ENCODE results near the gene APRT.
"Not testable (repeated sequence)": the region's sequence is repeated elsewhere in the genome, so short reads cannot be mapped to it uniquely, and the experiment has no call there.

Gene APRT

GRCh38 chr16:88793251-88793954 is 18.3 kb downstream of the APRT start:
- no peak for TF ChIP-seq POLR2A (IDR thresholded peaks at IDR 0.05; ENCODE audit: low read depth, low read length)
- TF ChIP-seq TAF1 (IDR thresholded peaks at IDR 0.05; ENCODE audit: low read depth, low read length), result no peak
- TF ChIP-seq POU2F2 (IDR thresholded peaks at IDR 0.05; ENCODE audit: low read depth, low read length), result no peak
- no peak for TF ChIP-seq POLR2AphosphoS5 (IDR thresholded peaks at IDR 0.05; ENCODE audit: low read depth, low read length)
- no peak for TF ChIP-seq SPI1 (IDR thresholded peaks at IDR 0.05; ENCODE audit: low read depth, low read length)
- TF ChIP-seq PAX5 (IDR thresholded peaks at IDR 0.05; ENCODE audit: insufficient read depth, low read length, severe bottlenecking), result no peak
- peak; percentile 84 for FAIRE-seq
- no peak for DNase-seq (ENCODE audit: insufficient read length, low spot score)

GRCh38 chr16:88792668-88793250 is 19.0 kb downstream of the APRT start:
- DNase-seq (ENCODE audit: insufficient read length, low spot score) (no peak), FAIRE-seq (no peak)
- no peak for TF ChIP-seq POLR2A (IDR thresholded peaks at IDR 0.05; ENCODE audit: low read depth, low read length)
- no peak for TF ChIP-seq TAF1 (IDR thresholded peaks at IDR 0.05; ENCODE audit: low read depth, low read length)
- no peak for TF ChIP-seq POU2F2 (IDR thresholded peaks at IDR 0.05; ENCODE audit: low read depth, low read length)
- no peak for TF ChIP-seq PAX5 (IDR thresholded peaks at IDR 0.05; ENCODE audit: insufficient read depth, low read length, severe bottlenecking)
- TF ChIP-seq POLR2AphosphoS5 (IDR thresholded peaks at IDR 0.05; ENCODE audit: low read depth, low read length), result no peak
- no peak for TF ChIP-seq SPI1 (IDR thresholded peaks at IDR 0.05; ENCODE audit: low read depth, low read length)

- no peak for FAIRE-seq
- no peak for TF ChIP-seq TAF1 (IDR thresholded peaks at IDR 0.05; ENCODE audit: low read depth, low read length)
- TF ChIP-seq SPI1 (IDR thresholded peaks at IDR 0.05; ENCODE audit: low read depth, low read length), result no peak
- TF ChIP-seq PAX5 (IDR thresholded peaks at IDR 0.05; ENCODE audit: insufficient read depth, low read length, severe bottlenecking), result no peak
- TF ChIP-seq POLR2AphosphoS5 (IDR thresholded peaks at IDR 0.05; ENCODE audit: low read depth, low read length), result no peak
- no peak for TF ChIP-seq POU2F2 (IDR thresholded peaks at IDR 0.05; ENCODE audit: low read depth, low read length)
- TF ChIP-seq POLR2A (IDR thresholded peaks at IDR 0.05; ENCODE audit: low read depth, low read length), result no peak
Measured at GRCh38 chr16:88792078-88792550, 19.6 kb downstream of the APRT start.

GRCh38 chr16:88790312-88791211 is 21.2 kb downstream of the APRT start:
- no peak for TF ChIP-seq POLR2AphosphoS5 (IDR thresholded peaks at IDR 0.05; ENCODE audit: low read depth, low read length)
- TF ChIP-seq TAF1 (IDR thresholded peaks at IDR 0.05; ENCODE audit: low read depth, low read length), result no peak
- TF ChIP-seq POU2F2 (IDR thresholded peaks at IDR 0.05; ENCODE audit: low read depth, low read length), result no peak
- no peak for TF ChIP-seq PAX5 (IDR thresholded peaks at IDR 0.05; ENCODE audit: insufficient read depth, low read length, severe bottlenecking)
- no peak for TF ChIP-seq SPI1 (IDR thresholded peaks at IDR 0.05; ENCODE audit: low read depth, low read length)
- no peak for TF ChIP-seq POLR2A (IDR thresholded peaks at IDR 0.05; ENCODE audit: low read depth, low read length)
- FAIRE-seq, result peak; percentile 62
- DNase-seq (ENCODE audit: insufficient read length, low spot score), result no peak

More at GRCh38 chr16:88792078-88792550, 19.6 kb downstream of the APRT start:
- DNase-seq (ENCODE audit: insufficient read length, low spot score), result no peak

GRCh38 chr16:88789594-88789993 is 22.1 kb downstream of the APRT start:
- TF ChIP-seq PAX5 (IDR thresholded peaks at IDR 0.05; ENCODE audit: insufficient read depth, low read length, severe bottlenecking) (no peak), TAF1 (IDR thresholded peaks at IDR 0.05; ENCODE audit: low read depth, low read length) (no peak), POU2F2 (IDR thresholded peaks at IDR 0.05; ENCODE audit: low read depth, low read length) (no peak), SPI1 (IDR thresholded peaks at IDR 0.05; ENCODE audit: low read depth, low read length) (peak; percentile 49), POLR2AphosphoS5 (IDR thresholded peaks at IDR 0.05; ENCODE audit: low read depth, low read length) (no peak), POLR2A (IDR thresholded peaks at IDR 0.05; ENCODE audit: low read depth, low read length) (no peak)
- FAIRE-seq (no peak), DNase-seq (ENCODE audit: insufficient read length, low spot score) (no peak)

GRCh38 chr16:88788749-88789148 is 23.0 kb downstream of the APRT start:
- FAIRE-seq, result not testable (repeated sequence)

GRCh38 chr16:88787579-88788314 is 24.0 kb downstream of the APRT start:
- DNase-seq (ENCODE audit: insufficient read length, low spot score), result no peak
- no peak for FAIRE-seq
- TF ChIP-seq SPI1 (IDR thresholded peaks at IDR 0.05; ENCODE audit: low read depth, low read length), result no peak
- TF ChIP-seq PAX5 (IDR thresholded peaks at IDR 0.05; ENCODE audit: insufficient read depth, low read length, severe bottlenecking), result no peak
- TF ChIP-seq POU2F2 (IDR thresholded peaks at IDR 0.05; ENCODE audit: low read depth, low read length), result no peak

More at GRCh38 chr16:88788749-88789148, 23.0 kb downstream of the APRT start:
- DNase-seq (ENCODE audit: insufficient read length, low spot score), result not testable (repeated sequence)

- FAIRE-seq, result peak; percentile 57
- TF ChIP-seq POLR2AphosphoS5 (IDR thresholded peaks at IDR 0.05; ENCODE audit: low read depth, low read length), result peak; percentile 72
- TF ChIP-seq PAX5 (IDR thresholded peaks at IDR 0.05; ENCODE audit: insufficient read depth, low read length, severe bottlenecking), result no peak
- peak; percentile 87 for TF ChIP-seq POLR2A (IDR thresholded peaks at IDR 0.05; ENCODE audit: low read depth, low read length)
- peak; percentile 83 for DNase-seq (ENCODE audit: insufficient read length, low spot score)
Measured at GRCh38 chr16:88785106-88785924, 26.4 kb downstream of the APRT start, which contains the start of gene PIEZO1. Gene PIEZO1, minus strand, starts transcription at chr16:88785220. Its CDS starts 256 bp downstream, at chr16:88784964.
